GM21447 (cell line): ENCODE data around the gene HLA-F.

Source experiments
- ATAC-seq: cut with Tn5 transposase; IDR thresholded peaks from one replicate; pipeline ENCODE4 v1.9.1; 2021; ENCODE audit not compliant: unreplicated experiment

The HLA-F gene

DNA sequence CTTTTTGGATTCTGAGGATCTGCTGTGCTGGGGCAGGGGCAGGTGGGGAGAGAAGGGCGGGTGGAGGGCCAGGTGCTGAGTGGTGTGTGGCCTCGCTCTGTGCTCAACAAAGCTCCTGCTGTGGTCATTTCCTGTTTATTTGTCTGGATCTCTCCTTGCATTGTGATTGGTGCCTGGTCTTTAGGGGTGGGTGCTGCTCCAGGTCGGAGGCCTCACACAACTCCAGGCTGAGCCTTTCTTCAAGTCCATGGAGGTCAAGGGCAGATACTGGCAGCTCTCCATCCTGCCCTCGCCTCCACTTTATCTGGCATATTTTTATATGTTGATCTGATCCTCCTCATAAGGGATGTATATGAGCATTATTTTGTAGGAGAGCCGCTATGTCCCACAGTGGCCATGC, 36.2 kb downstream of the HLA-F start:
- ATAC-seq: no peak

DNA sequence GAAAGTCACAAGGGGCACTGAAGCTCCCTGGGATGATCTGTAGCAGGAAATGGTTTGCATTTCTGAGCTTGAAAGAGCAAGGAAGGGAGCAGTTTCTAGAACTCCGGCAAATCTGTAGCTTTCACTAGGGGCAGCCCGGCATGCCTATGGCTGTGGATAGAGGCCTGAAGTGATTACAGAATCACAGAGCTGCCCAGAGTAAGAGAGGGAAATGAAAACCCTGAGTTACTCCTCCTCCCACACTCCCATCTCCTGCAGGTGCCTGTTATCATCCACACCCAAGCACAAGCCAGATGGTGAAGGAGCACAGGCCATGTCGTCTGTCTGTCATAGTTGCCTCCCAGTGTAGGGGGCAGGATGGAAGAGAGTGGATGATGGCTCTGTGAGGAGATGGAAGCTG, 37.1 kb downstream of the HLA-F start:
- no peak for ATAC-seq

DNA sequence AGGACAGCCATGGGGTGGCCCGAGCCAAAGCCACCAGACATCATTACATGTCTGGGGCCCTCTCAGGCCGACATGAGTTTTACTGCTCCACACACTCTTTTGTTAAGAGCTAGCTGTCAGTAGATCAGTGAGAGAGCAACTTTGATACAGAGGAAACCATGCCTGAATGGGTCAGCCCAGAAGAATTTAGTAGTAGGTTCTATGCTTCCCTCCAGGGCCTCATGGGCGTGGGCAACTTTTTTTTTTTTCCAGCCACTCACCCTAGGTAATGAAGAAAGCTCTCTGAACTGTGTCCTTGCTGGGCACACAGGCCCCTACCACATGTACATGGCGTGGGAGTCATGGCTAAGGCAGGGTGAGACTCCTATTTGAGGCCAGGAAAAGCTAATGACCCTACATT, 38.8 kb downstream of the HLA-F start:
- ATAC-seq: no peak

DNA sequence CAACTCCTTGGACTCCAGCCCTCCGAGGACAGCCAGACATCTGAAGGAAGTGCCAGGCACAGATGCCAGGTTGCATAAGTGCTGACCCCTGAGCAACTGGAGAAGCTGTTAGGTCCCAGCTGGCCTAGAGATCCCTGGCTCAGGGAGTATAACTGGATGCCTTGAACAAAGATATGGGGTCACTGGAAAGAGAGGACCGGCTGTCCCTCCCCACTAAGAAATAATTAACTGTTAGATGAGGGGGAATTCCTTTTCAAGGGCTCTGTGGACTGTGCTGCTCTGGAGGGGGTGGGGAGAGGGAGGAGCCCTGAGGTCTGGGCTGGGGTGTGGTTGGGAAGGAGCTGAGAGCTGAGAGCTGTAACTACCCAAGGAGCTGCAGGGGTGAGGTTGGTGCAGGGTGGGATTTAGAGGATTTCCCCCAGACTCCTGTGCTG, 39.6 kb downstream of the HLA-F start:
- ATAC-seq: no peak

DNA sequence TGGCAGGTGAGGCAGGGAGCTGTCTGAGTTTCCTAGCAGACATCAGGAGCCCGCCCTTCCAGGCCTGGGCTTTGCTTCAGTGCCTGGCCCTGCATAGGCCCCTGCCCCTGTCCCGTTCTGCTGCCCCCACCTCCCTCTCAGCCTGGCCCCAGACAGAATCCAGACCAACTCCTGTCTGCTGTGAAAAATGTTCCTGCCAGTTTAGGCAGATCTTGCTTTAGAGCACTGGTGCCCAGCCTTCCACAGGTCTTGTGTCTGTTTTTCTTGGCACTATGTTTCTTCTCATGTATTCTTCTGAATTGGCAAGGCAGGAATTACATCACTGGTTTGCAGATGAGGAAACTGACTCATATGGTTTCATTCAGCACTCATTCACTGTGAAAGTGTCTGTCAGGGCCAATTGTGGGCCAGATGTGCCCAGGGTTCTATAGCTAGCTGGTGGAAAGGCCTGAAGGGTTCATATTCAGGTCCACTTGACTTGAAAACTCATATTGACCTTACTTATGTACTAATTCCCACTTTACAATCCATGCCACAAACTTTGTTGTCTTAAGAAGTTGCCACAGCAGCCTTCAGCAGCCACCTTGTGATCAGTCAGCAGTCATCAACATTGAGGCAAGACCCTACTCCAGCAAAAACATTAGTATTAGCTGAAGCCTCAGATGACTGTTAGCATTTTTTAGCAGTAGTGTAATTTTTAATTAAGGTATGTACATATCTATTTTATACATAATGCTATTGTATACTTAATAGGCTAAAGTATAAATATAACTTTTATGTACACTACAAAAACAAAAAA, 40.5 kb downstream of the HLA-F start:
- ATAC-seq: no peak

DNA sequence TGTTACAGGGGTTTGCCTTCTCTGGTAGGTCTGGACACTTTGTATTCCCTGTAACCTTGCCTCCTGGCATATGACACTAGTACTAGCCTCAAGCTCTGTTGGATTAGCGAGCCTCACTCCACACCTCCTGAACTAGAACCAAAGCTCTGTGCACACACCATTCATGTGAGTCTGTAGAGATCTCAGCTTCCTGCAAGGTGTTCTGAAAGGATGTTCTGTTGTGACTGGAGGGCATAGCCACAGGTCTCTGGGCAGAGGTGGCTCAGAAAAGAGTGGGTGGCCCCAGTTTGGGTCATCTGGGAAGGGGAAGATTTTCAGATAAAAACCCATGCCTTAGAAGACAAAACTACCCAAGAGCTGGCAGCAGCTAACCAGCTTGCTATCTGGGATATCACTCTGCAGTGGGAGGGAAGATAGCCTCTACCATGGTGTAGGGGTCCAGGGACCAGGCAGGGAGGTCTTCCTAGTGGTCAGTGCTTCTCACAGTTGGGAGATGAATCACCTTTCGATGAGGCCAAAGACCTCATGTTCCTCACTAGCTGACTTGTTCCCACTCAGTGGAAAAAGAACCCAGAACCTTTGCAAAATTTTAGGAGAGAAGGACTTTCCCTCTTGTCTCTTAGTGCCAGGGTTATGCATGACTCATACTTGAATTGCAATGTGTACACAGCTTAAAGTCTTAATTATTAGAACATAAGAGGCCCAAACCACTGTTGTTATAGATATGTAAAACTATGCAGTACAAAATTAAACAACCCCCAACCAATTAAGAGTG, 41.4 kb downstream of the HLA-F start:
- ATAC-seq: no peak

DNA sequence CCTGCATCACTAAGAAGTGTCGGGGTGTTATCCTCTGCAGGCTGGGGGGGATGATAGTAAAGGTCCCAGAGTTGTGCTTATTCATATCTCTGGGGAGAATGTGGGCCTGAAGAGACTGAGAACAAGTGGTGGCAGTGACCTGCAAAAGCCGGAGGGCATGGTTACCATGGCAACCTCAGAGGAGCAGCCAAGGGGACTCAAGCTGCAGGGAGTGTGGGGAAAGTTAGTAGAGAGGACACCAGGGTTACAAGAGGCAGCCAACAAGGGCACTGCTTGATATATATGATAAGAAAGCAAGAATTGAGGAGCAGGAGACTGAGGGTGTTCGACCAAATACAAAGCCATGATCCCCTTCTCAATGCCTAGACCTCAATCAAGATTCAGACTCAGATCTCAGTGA, 46.1 kb downstream of the HLA-F start:
- ATAC-seq: no peak

DNA sequence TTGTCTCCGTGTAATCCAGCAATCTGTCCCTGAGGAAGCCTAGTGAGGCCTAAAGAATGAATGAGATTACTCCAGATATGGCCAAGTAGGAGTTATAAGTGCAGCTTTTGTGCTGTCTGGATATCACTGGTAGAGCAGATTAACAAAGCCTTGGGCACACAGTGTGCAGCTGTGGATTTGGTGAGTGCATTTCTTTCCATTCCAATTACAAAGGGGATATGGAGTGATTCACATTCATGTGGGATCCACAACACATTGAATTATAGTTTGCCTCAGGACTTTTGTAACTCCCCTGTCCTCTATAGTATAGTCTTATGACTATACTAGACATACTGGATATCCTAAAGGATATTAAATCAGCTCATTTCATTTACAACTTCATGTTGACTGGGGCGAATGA, 47.1 kb downstream of the HLA-F start:
- ATAC-seq: no peak

DNA sequence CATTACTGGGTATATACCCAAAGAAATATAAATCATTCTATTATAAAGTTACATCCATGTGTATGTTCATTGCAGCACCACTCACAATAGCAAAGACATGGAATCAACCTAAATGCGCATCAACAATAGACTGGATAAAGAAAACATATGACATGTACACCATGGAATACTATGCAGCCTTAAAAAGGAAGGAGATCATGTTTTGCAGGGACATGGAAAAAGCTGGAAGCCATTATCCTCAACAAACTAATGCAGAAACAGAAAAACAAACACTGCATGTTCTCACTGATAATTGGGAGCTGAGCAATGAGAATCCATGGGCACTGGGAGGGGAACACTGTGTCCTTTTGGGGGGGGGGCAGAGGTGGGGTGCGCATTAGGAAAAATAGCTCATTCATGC, 53.5 kb downstream of the HLA-F start:
- ATAC-seq: no peak
